Neural cell (in vitro differentiated cells): Measurements from ENCODE around the gene HLA-A. TPM values are rescaled to one million over a fixed set of nuclear protein-coding genes. Genes with fewer than 3 reads are reported as not detected.

Experiments used
- H2AFZ ChIP-seq: fragments of 200-600, 300-800 bp; sonication (generic), shearing (Covaris generic); 2 replicates; pipeline ENCODE4 v1.6.0; 2014; ENCODE audit warnings: low read depth, mild to moderate bottlenecking, antibody characterized with exemption, low read length, moderate library complexity
- H3F3A ChIP-seq: fragments of 200-600 bp; shearing (Covaris generic); 2 replicates; pipeline ENCODE4 v1.6.1; 2016; ENCODE audit warnings: mild to moderate bottlenecking, moderate library complexity, mixed read lengths, antibody characterized with exemption, low read length; ENCODE audit not compliant: insufficient read depth, poor library complexity, severe bottlenecking
- H3K27ac ChIP-seq: fragments of 200-600, 300-800 bp; sonication (generic), shearing (Covaris generic); 2 replicates; pipeline ENCODE4 v1.5.1; 2014; ENCODE audit warnings: mild to moderate bottlenecking, low read length, moderate library complexity
- H3K27me3 ChIP-seq: fragments of 300-800, 200-600 bp; sonication (generic), shearing (Covaris generic); 2 replicates; pipeline ENCODE4 v1.6.0; 2014; ENCODE audit warnings: mild to moderate bottlenecking, low read depth, low read length, moderate library complexity; ENCODE audit not compliant: insufficient read depth
- H3K36me3 ChIP-seq: fragments of 300-800, 200-600 bp; sonication (generic), shearing (Covaris generic); 2 replicates; pipeline ENCODE4 v1.5.1; 2014; ENCODE audit warnings: mild to moderate bottlenecking, antibody characterized with exemption, low read length, moderate library complexity; ENCODE audit not compliant: insufficient read depth
- H3K4me2 ChIP-seq: fragments of 300-800, 200-600 bp; sonication (generic), shearing (Covaris generic); 2 replicates; pipeline ENCODE4 v1.6.0; 2014; ENCODE audit warnings: mild to moderate bottlenecking, low read length
- H3K4me3 ChIP-seq: fragments of 300-800, 200-600 bp; sonication (generic), shearing (Covaris generic); 2 replicates; pipeline ENCODE4 v1.5.1; 2014; ENCODE audit warnings: mild to moderate bottlenecking, low read length, moderate library complexity
- H3K79me2 ChIP-seq: fragments of 200-600 bp; shearing (Covaris generic); replicated peaks from 2 replicates; pipeline ENCODE4 v1.6.0; 2014; ENCODE audit warnings: mild to moderate bottlenecking, low read length, moderate library complexity; ENCODE audit not compliant: insufficient read depth
- H3K9ac ChIP-seq: fragments of 300-800, 200-600 bp; sonication (generic), shearing (Covaris generic); 2 replicates; pipeline ENCODE4 v1.6.1; 2016; ENCODE audit warnings: mild to moderate bottlenecking, low read length, mixed read lengths
- H3K9me2 ChIP-seq: fragments of 200-600 bp; shearing (Covaris generic); 2 replicates; pipeline ENCODE4 v1.6.1; 2016; ENCODE audit warnings: mild to moderate bottlenecking, low read length, mixed read lengths; ENCODE audit not compliant: insufficient read depth
- H3K9me3 ChIP-seq: fragments of 200-600, 300-800 bp; sonication (generic), shearing (Covaris generic); 2 replicates; pipeline ENCODE4 v1.6.1; 2016; ENCODE audit warnings: mild to moderate bottlenecking, mixed run types, low read length, moderate library complexity, mixed read lengths
- H4K20me1 ChIP-seq: fragments of 200-600 bp; shearing (Covaris generic); 2 replicates; pipeline ENCODE4 v1.6.1; 2016; ENCODE audit warnings: mild to moderate bottlenecking, mixed run types; ENCODE audit not compliant: insufficient read depth
- EP300 ChIP-seq: fragments of 450-650 bp; conservative IDR thresholded peaks from 2 replicates; pipeline ENCODE4 v1.6.1; 2014; ENCODE audit warnings: antibody characterized with exemption, mild to moderate bottlenecking, moderate library complexity; ENCODE audit not compliant: poor library complexity, severe bottlenecking
- EZH2 ChIP-seq: fragments of 200-600, 300-800 bp; shearing (Covaris generic), sonication (generic); IDR thresholded peaks from 2 replicates; pipeline ENCODE4 v1.6.1; 2014; ENCODE audit warnings: antibody characterized with exemption, low read length, borderline replicate concordance, mild to moderate bottlenecking; ENCODE audit not compliant: insufficient read depth, poor library complexity, severe bottlenecking
- MXI1 ChIP-seq: fragments of 450-650 bp; conservative IDR thresholded peaks from 2 replicates; pipeline ENCODE4 v1.6.1; 2014; ENCODE audit warnings: antibody characterized with exemption, mild to moderate bottlenecking; ENCODE audit not compliant: poor library complexity, severe bottlenecking
- POLR2AphosphoS5 ChIP-seq: IDR thresholded peaks from 2 replicates; pipeline ENCODE4 v1.6.1; 2012
- RAD21 ChIP-seq: fragments of 450-650 bp; conservative IDR thresholded peaks from 2 replicates; pipeline ENCODE4 v1.6.1; 2014; ENCODE audit warnings: antibody characterized with exemption, mild to moderate bottlenecking, moderate library complexity
- SMC3 ChIP-seq: fragments of 450-650 bp; conservative IDR thresholded peaks from 2 replicates; pipeline ENCODE4 v1.6.1; 2014; ENCODE audit warnings: antibody characterized with exemption, mild to moderate bottlenecking, moderate library complexity; ENCODE audit not compliant: poor library complexity
- TAF1 ChIP-seq: IDR thresholded peaks from 2 replicates; pipeline ENCODE4 v1.6.1; 2012; ENCODE audit warnings: low read depth
- polyA plus RNA-seq: library from polyadenylated mRNA; depleted of rRNA; stranded (reverse); fragments of >200 nt; gene quantifications from 2 replicates; pipeline ENCODE4 v1.2.3, GENCODE V29; 2014
- TF ChIP-seq, protein P1 (sequence below): fragments of 450-650 bp; IDR thresholded peaks from 2 replicates; pipeline ENCODE4 v1.5.1; 2014; ENCODE audit warnings: antibody characterized with exemption, mild to moderate bottlenecking, moderate library complexity; ENCODE audit not compliant: poor library complexity, severe bottlenecking
- TF ChIP-seq, protein P2 (sequence below): IDR thresholded peaks from 2 replicates; pipeline ENCODE4 v1.6.1; 2012; ENCODE audit warnings: borderline replicate concordance

Gene HLA-A
- polyA plus RNA-seq, 1 donor from 2014 or later, result 47.6 TPM

DNA sequence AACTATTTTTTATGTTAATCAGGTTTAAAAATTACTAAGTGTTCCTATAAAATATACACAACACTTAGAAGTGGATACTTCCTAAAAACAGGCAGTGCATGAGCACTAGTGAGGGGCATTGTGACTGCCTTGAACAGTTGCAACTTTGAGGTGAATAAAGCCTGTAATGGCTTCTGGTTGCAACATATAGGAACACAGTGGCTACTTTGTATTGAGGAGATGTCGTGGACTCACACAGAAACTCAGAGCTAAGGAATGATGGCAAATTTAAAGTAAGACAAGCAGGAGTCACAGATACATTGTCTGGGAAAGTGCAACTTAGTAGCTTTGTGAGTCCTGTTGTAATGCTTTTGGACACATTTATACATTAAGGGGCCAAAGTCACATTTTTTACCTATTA lies 861 bp upstream of the HLA-A start:
- no peak overlapping the region for H3K9ac ChIP-seq

DNA sequence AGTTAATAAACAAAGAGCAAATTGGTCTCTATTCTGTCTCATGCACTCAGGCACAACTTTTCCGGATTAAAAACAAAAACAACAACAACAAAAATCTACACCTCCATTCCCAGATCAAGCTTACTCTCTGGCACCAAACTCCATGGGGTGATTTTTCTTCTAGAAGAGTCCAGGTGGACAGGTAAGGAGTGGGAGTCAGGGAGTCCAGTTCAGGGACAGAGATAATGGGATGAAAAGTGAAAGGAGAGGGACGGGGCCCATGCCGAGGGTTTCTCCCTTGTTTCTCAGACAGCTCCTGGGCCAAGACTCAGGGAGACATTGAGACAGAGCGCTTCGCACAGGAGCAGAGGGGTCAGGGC lies 437 bp upstream of the HLA-A start:
- Histone ChIP-seq H3K9me3 (no peaks in the 10 kb centered on the region), H3K36me3 (no peaks in the 10 kb centered on the region), H3K9me2 (no peaks in the 10 kb centered on the region), H2AFZ (no peak overlapping the region), H3K27me3 (no peaks in the 10 kb centered on the region), H3F3A (no peaks in the 10 kb centered on the region), H3K9ac (no peak overlapping the region), H3K79me2 (no peaks in the 10 kb centered on the region), H3K4me3 (peak overlapping the region; percentile 70), H4K20me1 (no peaks in the 10 kb centered on the region), H3K4me2 (no peak overlapping the region), H3K27ac (no peak overlapping the region)
- no peak for TF ChIP-seq RAD21
- no peak for TF ChIP-seq MXI1

More for the DNA sequence above, 861 bp upstream of the HLA-A start:
- Histone ChIP-seq H3K27ac (no peak overlapping the region), H3K4me3 (no peak overlapping the region), H3K36me3 (no peaks in the 10 kb centered on the region), H3K4me2 (no peak overlapping the region), H3K79me2 (no peaks in the 10 kb centered on the region), H3K27me3 (no peaks in the 10 kb centered on the region), H2AFZ (no peak overlapping the region), H3F3A (no peaks in the 10 kb centered on the region), H3K9me2 (no peaks in the 10 kb centered on the region), H3K9me3 (no peaks in the 10 kb centered on the region), H4K20me1 (no peaks in the 10 kb centered on the region)
- TF ChIP-seq TAF1 (no peak), EZH2 (no peak), SMC3 (no peak), MXI1 (no peak), POLR2AphosphoS5 (no peak), RAD21 (no peak), EP300 (no peak)
- TF ChIP-seq, protein P1, sequence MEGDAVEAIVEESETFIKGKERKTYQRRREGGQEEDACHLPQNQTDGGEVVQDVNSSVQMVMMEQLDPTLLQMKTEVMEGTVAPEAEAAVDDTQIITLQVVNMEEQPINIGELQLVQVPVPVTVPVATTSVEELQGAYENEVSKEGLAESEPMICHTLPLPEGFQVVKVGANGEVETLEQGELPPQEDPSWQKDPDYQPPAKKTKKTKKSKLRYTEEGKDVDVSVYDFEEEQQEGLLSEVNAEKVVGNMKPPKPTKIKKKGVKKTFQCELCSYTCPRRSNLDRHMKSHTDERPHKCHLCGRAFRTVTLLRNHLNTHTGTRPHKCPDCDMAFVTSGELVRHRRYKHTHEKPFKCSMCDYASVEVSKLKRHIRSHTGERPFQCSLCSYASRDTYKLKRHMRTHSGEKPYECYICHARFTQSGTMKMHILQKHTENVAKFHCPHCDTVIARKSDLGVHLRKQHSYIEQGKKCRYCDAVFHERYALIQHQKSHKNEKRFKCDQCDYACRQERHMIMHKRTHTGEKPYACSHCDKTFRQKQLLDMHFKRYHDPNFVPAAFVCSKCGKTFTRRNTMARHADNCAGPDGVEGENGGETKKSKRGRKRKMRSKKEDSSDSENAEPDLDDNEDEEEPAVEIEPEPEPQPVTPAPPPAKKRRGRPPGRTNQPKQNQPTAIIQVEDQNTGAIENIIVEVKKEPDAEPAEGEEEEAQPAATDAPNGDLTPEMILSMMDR, result no peak
- TF ChIP-seq, protein P2, sequence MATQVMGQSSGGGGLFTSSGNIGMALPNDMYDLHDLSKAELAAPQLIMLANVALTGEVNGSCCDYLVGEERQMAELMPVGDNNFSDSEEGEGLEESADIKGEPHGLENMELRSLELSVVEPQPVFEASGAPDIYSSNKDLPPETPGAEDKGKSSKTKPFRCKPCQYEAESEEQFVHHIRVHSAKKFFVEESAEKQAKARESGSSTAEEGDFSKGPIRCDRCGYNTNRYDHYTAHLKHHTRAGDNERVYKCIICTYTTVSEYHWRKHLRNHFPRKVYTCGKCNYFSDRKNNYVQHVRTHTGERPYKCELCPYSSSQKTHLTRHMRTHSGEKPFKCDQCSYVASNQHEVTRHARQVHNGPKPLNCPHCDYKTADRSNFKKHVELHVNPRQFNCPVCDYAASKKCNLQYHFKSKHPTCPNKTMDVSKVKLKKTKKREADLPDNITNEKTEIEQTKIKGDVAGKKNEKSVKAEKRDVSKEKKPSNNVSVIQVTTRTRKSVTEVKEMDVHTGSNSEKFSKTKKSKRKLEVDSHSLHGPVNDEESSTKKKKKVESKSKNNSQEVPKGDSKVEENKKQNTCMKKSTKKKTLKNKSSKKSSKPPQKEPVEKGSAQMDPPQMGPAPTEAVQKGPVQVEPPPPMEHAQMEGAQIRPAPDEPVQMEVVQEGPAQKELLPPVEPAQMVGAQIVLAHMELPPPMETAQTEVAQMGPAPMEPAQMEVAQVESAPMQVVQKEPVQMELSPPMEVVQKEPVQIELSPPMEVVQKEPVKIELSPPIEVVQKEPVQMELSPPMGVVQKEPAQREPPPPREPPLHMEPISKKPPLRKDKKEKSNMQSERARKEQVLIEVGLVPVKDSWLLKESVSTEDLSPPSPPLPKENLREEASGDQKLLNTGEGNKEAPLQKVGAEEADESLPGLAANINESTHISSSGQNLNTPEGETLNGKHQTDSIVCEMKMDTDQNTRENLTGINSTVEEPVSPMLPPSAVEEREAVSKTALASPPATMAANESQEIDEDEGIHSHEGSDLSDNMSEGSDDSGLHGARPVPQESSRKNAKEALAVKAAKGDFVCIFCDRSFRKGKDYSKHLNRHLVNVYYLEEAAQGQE, result no peak
